SK-N-SH treated with all-trans-retinoic acid at 6 μM for 48 hours (cell line): ENCODE data around the gene TSSK6.
A peak's percentile ranks its signal among the peaks of the same experiment; 100 is the strongest.

Experiments used
- ATAC-seq: fragments of 200-7000 bp; cut with Tn5 transposase; 3 replicates; pipeline ENCODE4 v1.9.1; 2020; ENCODE audit warnings: mild to moderate bottlenecking, moderate library complexity
- ARNTL ChIP-seq: fragments of 450-650 bp; formaldehyde crosslinking; IDR thresholded peaks from 2 replicates; pipeline ENCODE4 v1.5.0; 2020; ENCODE audit warnings: low read depth, mild to moderate bottlenecking, moderate library complexity, borderline replicate concordance
- BACH2 ChIP-seq: fragments of 250-450 bp; sonication (Bioruptor Pico); IDR thresholded peaks from 2 replicates; pipeline ENCODE4 v1.9.0; 2021; ENCODE audit warnings: mild to moderate bottlenecking, borderline replicate concordance
- CSDC2 ChIP-seq: fragments of 250-450 bp; sonication (Bioruptor Pico); IDR thresholded peaks from 2 replicates; pipeline ENCODE4 v1.5.0; 2020; ENCODE audit warnings: mild to moderate bottlenecking, moderate library complexity
- ESRRG ChIP-seq: fragments of 250-450 bp; sonication (Bioruptor Pico); IDR thresholded peaks from 2 replicates; pipeline ENCODE4 v1.6.1; 2021; ENCODE audit warnings: mild to moderate bottlenecking
- GLIS3 ChIP-seq: fragments of 250-450 bp; sonication (Bioruptor Pico); IDR thresholded peaks from 2 replicates; pipeline ENCODE4 v1.5.0; 2020; ENCODE audit warnings: mild to moderate bottlenecking, moderate library complexity
- ISL1 ChIP-seq: fragments of 250-450 bp; sonication (Bioruptor Pico); IDR thresholded peaks from 2 replicates; pipeline ENCODE4 v2.1.2; 2022; ENCODE audit warnings: mild to moderate bottlenecking, moderate library complexity
- OSR1 ChIP-seq: fragments of 250-450 bp; sonication (Bioruptor Pico); IDR thresholded peaks from 2 replicates; pipeline ENCODE4 v1.8.0; 2022; ENCODE audit warnings: moderate library complexity, mild to moderate bottlenecking, inconsistent platforms
- PPARA ChIP-seq: fragments of 250-450 bp; sonication (Bioruptor Pico); IDR thresholded peaks from 2 replicates; pipeline ENCODE4 v1.5.0; 2020; ENCODE audit warnings: mild to moderate bottlenecking, borderline replicate concordance
- RARB ChIP-seq: fragments of 250-450 bp; sonication (Bioruptor Pico); IDR thresholded peaks from 2 replicates; pipeline ENCODE4 v1.8.0; 2021; ENCODE audit warnings: mild to moderate bottlenecking, moderate library complexity
- SNAI2 ChIP-seq: fragments of 250-450 bp; sonication (Bioruptor Pico); IDR thresholded peaks from 2 replicates; pipeline ENCODE4 v1.5.0; 2020; ENCODE audit warnings: mild to moderate bottlenecking, moderate library complexity
- TCF4 ChIP-seq: fragments of 250-450 bp; sonication (Bioruptor Pico); IDR thresholded peaks from 2 replicates; pipeline ENCODE4 v1.8.0; 2021; ENCODE audit warnings: mild to moderate bottlenecking, moderate library complexity, borderline replicate concordance
- TOX ChIP-seq: fragments of 250-450 bp; sonication (Bioruptor Pico); IDR thresholded peaks from 2 replicates; pipeline ENCODE4 v1.8.0; 2021; ENCODE audit warnings: mild to moderate bottlenecking, moderate library complexity, borderline replicate concordance
- ZC3H10 ChIP-seq: fragments of 250-450 bp; sonication (Bioruptor Pico); IDR thresholded peaks from 2 replicates; pipeline ENCODE4 v1.5.1; 2021; ENCODE audit warnings: mild to moderate bottlenecking, moderate library complexity
- ZFP30 ChIP-seq: fragments of 450-650 bp; formaldehyde crosslinking; IDR thresholded peaks from 2 replicates; pipeline ENCODE4 v1.5.0; 2022; ENCODE audit warnings: mild to moderate bottlenecking, moderate library complexity
- ZNF565 ChIP-seq: fragments of 450-650 bp; formaldehyde crosslinking; conservative IDR thresholded peaks from 2 replicates; pipeline ENCODE4 v1.5.0; 2020; ENCODE audit warnings: low read depth, mild to moderate bottlenecking, moderate library complexity
- ZNF70 ChIP-seq: fragments of 450-650 bp; formaldehyde crosslinking; IDR thresholded peaks from 2 replicates; pipeline ENCODE4 v1.5.0; 2020; ENCODE audit warnings: mild to moderate bottlenecking, moderate library complexity
- ZNF8 ChIP-seq: fragments of 450-650 bp; formaldehyde crosslinking; IDR thresholded peaks from 2 replicates; pipeline ENCODE4 v1.5.0; 2020; ENCODE audit warnings: mild to moderate bottlenecking, moderate library complexity
- TF ChIP-seq, protein P1 (sequence below): fragments of 250-450 bp; sonication (Bioruptor Pico); IDR thresholded peaks from 2 replicates; pipeline ENCODE4 v1.5.1; 2021; ENCODE audit warnings: mild to moderate bottlenecking, moderate library complexity
- TF ChIP-seq, protein P2 (sequence below): fragments of 250-450 bp; sonication (Bioruptor Pico); IDR thresholded peaks from 2 replicates; pipeline ENCODE4 v1.5.1; 2020; ENCODE audit warnings: low read depth, mild to moderate bottlenecking, moderate library complexity
- TF ChIP-seq, protein P3 (sequence below): fragments of 250-450 bp; sonication (Bioruptor Pico); IDR thresholded peaks from 2 replicates; pipeline ENCODE4 v1.8.0; 2021; ENCODE audit warnings: low read depth, mild to moderate bottlenecking, moderate library complexity, borderline replicate concordance
- TF ChIP-seq, protein P4 (sequence below): fragments of 250-450 bp; sonication (Bioruptor Pico); IDR thresholded peaks from 2 replicates; pipeline ENCODE4 v1.8.0; 2020; ENCODE audit warnings: mild to moderate bottlenecking, moderate library complexity, borderline replicate concordance
- TF ChIP-seq, protein P5 (sequence below): fragments of 250-450 bp; sonication (Bioruptor Pico); IDR thresholded peaks from 2 replicates; pipeline ENCODE4 v1.5.0; 2020; ENCODE audit warnings: mild to moderate bottlenecking, moderate library complexity

TSSK6 gene

DNA sequence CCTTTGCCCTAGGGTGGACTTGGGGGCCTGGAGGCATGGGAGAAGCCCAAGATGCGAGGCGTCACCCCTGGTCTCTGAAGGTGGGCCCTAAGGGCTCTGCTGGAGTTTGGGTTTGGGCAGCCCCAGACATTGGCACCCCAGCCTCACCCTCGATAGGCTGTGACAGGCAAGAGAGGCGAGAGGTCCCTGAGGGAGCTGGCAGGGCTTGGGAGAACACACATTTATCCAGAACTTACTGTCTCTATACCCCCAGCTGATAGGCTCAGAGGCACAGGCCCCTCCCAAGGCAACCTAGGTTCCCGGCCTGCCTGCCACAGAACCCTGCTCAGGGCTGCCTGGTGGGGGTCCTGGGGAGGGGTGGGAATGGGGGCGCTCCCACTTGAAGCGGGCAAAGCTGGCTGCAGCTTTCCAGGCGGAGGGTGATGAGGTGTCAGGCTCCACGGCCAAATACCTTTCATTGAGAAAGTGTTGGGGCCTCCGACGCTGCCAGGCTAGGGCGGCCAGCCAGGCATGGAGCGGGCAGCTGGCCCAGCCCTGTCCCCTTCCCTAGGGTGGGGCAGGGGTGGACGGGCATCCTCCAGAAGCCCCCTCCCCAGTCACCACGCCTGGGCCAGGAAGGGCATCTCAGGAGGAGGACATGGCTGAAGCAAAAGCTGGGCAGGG lies 32.5 kb upstream of the TSSK6 start (continued):
- TF ChIP-seq, protein P1, sequence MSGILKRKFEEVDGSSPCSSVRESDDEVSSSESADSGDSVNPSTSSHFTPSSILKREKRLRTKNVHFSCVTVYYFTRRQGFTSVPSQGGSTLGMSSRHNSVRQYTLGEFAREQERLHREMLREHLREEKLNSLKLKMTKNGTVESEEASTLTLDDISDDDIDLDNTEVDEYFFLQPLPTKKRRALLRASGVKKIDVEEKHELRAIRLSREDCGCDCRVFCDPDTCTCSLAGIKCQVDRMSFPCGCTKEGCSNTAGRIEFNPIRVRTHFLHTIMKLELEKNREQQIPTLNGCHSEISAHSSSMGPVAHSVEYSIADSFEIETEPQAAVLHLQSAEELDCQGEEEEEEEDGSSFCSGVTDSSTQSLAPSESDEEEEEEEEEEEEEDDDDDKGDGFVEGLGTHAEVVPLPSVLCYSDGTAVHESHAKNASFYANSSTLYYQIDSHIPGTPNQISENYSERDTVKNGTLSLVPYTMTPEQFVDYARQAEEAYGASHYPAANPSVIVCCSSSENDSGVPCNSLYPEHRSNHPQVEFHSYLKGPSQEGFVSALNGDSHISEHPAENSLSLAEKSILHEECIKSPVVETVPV (CRISPR knock-in tag): no peak
- no peak for TF ChIP-seq ESRRG (CRISPR knock-in tag)
- TF ChIP-seq, all 23 proteins: peak for 0

DNA sequence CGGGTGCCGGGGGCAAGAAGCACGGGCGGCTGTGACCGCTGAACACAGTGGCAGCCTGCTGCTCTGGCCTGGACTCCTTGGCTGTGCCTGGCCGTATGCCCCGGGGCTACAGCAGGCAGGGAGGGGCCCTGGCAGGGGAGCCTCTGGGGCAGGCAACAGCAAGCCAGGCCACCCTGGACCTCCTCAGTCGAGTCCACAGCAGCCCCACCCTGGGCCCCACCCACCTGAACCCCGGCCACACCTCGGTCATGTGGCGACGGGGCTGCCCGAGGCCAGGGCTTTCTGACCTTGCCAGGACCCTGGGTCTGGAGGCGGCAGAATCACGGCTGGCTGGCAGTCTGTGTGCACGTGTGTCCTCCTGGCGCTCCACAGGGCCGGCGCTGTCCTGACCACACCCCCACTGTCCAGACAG lies 31.4 kb upstream of the TSSK6 start:
- TF ChIP-seq TOX (CRISPR knock-in tag): no peak
- TF ChIP-seq BACH2 (CRISPR knock-in tag): no peak
- TF ChIP-seq CSDC2 (CRISPR knock-in tag): no peak
- TF ChIP-seq ZFP30 (CRISPR knock-in tag): no peak
- no peak for TF ChIP-seq RARB (CRISPR knock-in tag)
- TF ChIP-seq, protein P2, sequence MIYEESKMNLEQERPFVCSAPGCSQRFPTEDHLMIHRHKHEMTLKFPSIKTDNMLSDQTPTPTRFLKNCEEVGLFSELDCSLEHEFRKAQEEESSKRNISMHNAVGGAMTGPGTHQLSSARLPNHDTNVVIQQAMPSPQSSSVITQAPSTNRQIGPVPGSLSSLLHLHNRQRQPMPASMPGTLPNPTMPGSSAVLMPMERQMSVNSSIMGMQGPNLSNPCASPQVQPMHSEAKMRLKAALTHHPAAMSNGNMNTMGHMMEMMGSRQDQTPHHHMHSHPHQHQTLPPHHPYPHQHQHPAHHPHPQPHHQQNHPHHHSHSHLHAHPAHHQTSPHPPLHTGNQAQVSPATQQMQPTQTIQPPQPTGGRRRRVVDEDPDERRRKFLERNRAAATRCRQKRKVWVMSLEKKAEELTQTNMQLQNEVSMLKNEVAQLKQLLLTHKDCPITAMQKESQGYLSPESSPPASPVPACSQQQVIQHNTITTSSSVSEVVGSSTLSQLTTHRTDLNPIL: no peak
- TF ChIP-seq, all 23 proteins: peak for 0
- peak; percentile 15; the same call in 1 of the 3 replicates for ATAC-seq

DNA sequence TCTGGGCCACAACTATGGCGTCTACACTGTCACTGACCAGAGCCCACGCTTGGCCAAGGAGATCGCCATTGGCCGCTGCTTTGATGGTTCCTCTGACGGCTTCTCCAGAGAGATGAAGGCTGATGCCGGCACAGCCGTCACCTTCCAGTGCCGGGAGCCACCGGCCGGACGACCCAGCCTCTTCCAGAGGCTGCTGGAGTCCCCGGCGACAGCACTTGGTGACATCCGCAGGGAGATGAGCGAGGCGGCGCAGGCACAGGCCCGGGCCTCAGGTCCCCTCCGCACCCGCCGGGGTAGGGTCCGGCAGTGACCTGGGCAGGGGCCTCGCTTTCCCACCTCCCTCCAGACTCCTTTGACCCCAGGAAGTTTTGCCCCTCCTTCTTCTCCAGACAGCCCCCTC lies 30.4 kb upstream of the TSSK6 start:
- ATAC-seq: no peak
- TF ChIP-seq ZC3H10 (CRISPR knock-in tag) (no peak), ISL1 (CRISPR knock-in tag) (no peak), OSR1 (CRISPR knock-in tag) (no peak), ZNF565 (no peak), SNAI2 (no peak), RARB (CRISPR knock-in tag) (no peak), BACH2 (CRISPR knock-in tag) (no peak), ZNF8 (CRISPR knock-in tag) (no peak), PPARA (CRISPR knock-in tag) (no peak)
- TF ChIP-seq, protein P3, sequence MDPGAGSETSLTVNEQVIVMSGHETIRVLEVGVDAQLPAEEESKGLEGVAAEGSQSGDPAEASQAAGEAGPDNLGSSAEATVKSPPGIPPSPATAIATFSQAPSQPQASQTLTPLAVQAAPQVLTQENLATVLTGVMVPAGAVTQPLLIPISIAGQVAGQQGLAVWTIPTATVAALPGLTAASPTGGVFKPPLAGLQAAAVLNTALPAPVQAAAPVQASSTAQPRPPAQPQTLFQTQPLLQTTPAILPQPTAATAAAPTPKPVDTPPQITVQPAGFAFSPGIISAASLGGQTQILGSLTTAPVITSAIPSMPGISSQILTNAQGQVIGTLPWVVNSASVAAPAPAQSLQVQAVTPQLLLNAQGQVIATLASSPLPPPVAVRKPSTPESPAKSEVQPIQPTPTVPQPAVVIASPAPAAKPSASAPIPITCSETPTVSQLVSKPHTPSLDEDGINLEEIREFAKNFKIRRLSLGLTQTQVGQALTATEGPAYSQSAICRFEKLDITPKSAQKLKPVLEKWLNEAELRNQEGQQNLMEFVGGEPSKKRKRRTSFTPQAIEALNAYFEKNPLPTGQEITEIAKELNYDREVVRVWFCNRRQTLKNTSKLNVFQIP (CRISPR knock-in tag): no peak
- TF ChIP-seq, protein P1 (CRISPR knock-in tag): no peak

DNA sequence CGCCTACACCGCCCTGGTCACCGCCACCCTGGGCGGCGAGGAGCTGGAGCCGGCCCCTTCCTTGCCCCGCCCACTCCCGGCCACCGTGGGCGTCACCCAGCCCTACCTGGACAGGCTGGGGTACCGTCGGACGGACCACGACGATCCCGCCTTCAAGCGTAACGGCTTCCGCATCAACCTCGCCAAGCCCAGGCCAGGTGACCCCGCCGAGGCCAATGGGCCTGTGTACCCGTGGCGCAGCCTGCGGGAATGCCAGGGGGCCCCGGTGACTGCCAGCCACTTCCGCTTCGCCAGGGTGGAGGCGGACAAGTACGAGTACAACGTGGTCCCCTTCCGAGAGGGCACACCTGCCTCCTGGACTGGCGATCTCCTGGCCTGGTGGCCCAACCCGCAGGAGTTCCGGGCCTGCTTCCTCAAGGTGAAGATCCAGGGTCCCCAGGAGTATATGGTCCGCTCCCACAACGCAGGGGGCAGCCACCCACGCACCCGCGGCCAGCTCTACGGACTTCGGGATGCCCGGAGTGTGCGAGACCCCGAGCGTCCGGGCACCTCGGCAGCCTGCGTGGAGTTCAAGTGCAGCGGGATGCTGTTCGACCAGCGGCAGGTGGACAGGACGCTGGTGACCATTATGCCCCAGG lies 29.7 kb upstream of the TSSK6 start:
- ATAC-seq: no peak
- TF ChIP-seq GLIS3: no peak
- TF ChIP-seq RARB (CRISPR knock-in tag): no peak
- TF ChIP-seq ISL1 (CRISPR knock-in tag): no peak
- TF ChIP-seq SNAI2: no peak
- no peak for TF ChIP-seq OSR1 (CRISPR knock-in tag)
- no peak for TF ChIP-seq ARNTL (CRISPR knock-in tag)
- TF ChIP-seq, protein P4, sequence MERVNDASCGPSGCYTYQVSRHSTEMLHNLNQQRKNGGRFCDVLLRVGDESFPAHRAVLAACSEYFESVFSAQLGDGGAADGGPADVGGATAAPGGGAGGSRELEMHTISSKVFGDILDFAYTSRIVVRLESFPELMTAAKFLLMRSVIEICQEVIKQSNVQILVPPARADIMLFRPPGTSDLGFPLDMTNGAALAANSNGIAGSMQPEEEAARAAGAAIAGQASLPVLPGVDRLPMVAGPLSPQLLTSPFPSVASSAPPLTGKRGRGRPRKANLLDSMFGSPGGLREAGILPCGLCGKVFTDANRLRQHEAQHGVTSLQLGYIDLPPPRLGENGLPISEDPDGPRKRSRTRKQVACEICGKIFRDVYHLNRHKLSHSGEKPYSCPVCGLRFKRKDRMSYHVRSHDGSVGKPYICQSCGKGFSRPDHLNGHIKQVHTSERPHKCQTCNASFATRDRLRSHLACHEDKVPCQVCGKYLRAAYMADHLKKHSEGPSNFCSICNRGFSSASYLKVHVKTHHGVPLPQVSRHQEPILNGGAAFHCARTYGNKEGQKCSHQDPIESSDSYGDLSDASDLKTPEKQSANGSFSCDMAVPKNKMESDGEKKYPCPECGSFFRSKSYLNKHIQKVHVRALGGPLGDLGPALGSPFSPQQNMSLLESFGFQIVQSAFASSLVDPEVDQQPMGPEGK: no peak
- TF ChIP-seq ZNF8 (CRISPR knock-in tag): no peak
- TF ChIP-seq, protein P5, sequence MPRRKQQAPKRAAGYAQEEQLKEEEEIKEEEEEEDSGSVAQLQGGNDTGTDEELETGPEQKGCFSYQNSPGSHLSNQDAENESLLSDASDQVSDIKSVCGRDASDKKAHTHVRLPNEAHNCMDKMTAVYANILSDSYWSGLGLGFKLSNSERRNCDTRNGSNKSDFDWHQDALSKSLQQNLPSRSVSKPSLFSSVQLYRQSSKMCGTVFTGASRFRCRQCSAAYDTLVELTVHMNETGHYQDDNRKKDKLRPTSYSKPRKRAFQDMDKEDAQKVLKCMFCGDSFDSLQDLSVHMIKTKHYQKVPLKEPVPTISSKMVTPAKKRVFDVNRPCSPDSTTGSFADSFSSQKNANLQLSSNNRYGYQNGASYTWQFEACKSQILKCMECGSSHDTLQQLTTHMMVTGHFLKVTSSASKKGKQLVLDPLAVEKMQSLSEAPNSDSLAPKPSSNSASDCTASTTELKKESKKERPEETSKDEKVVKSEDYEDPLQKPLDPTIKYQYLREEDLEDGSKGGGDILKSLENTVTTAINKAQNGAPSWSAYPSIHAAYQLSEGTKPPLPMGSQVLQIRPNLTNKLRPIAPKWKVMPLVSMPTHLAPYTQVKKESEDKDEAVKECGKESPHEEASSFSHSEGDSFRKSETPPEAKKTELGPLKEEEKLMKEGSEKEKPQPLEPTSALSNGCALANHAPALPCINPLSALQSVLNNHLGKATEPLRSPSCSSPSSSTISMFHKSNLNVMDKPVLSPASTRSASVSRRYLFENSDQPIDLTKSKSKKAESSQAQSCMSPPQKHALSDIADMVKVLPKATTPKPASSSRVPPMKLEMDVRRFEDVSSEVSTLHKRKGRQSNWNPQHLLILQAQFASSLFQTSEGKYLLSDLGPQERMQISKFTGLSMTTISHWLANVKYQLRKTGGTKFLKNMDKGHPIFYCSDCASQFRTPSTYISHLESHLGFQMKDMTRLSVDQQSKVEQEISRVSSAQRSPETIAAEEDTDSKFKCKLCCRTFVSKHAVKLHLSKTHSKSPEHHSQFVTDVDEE (CRISPR knock-in tag): no peak
- no peak for TF ChIP-seq TCF4 (CRISPR knock-in tag)
- no peak for TF ChIP-seq ZNF565
- no peak for TF ChIP-seq ZC3H10 (CRISPR knock-in tag)
- TF ChIP-seq, protein P2: no peak
- TF ChIP-seq ZNF70: no peak
- TF ChIP-seq BACH2 (CRISPR knock-in tag): no peak
- no peak for TF ChIP-seq TOX (CRISPR knock-in tag)
- no peak for TF ChIP-seq PPARA (CRISPR knock-in tag)
